SK-N-SH treated with all-trans-retinoic acid at 6 μM for 48 hours (cell line): ENCODE results near the gene AADACL3.

Source experiments
- ARNTL ChIP-seq: fragments of 450-650 bp; formaldehyde crosslinking; IDR thresholded peaks from 2 replicates; pipeline ENCODE4 v1.5.0; 2020; ENCODE audit warnings: low read depth, mild to moderate bottlenecking, moderate library complexity, borderline replicate concordance
- CSRNP3 ChIP-seq: fragments of 250-450 bp; sonication (Bioruptor Pico); IDR thresholded peaks from 2 replicates; pipeline ENCODE4 v1.5.1; 2021; ENCODE audit warnings: mild to moderate bottlenecking, moderate library complexity
- GLIS3 ChIP-seq: fragments of 250-450 bp; sonication (Bioruptor Pico); IDR thresholded peaks from 2 replicates; pipeline ENCODE4 v1.5.0; 2020; ENCODE audit warnings: mild to moderate bottlenecking, moderate library complexity
- ISL1 ChIP-seq: fragments of 250-450 bp; sonication (Bioruptor Pico); IDR thresholded peaks from 2 replicates; pipeline ENCODE4 v2.1.2; 2022; ENCODE audit warnings: mild to moderate bottlenecking, moderate library complexity
- OSR1 ChIP-seq: fragments of 250-450 bp; sonication (Bioruptor Pico); IDR thresholded peaks from 2 replicates; pipeline ENCODE4 v1.8.0; 2022; ENCODE audit warnings: moderate library complexity, mild to moderate bottlenecking, inconsistent platforms
- RARB ChIP-seq: fragments of 250-450 bp; sonication (Bioruptor Pico); IDR thresholded peaks from 2 replicates; pipeline ENCODE4 v1.8.0; 2021; ENCODE audit warnings: mild to moderate bottlenecking, moderate library complexity
- SNAI2 ChIP-seq: fragments of 250-450 bp; sonication (Bioruptor Pico); IDR thresholded peaks from 2 replicates; pipeline ENCODE4 v1.5.0; 2020; ENCODE audit warnings: mild to moderate bottlenecking, moderate library complexity
- TCF4 ChIP-seq: fragments of 250-450 bp; sonication (Bioruptor Pico); IDR thresholded peaks from 2 replicates; pipeline ENCODE4 v1.8.0; 2021; ENCODE audit warnings: mild to moderate bottlenecking, moderate library complexity, borderline replicate concordance
- ZFP3 ChIP-seq: fragments of 250-450 bp; sonication (Bioruptor Pico); IDR thresholded peaks from 2 replicates; pipeline ENCODE4 v1.5.0; 2020; ENCODE audit warnings: mild to moderate bottlenecking, moderate library complexity
- ZFP30 ChIP-seq: fragments of 450-650 bp; formaldehyde crosslinking; IDR thresholded peaks from 2 replicates; pipeline ENCODE4 v1.5.0; 2022; ENCODE audit warnings: mild to moderate bottlenecking, moderate library complexity
- ZNF70 ChIP-seq: fragments of 450-650 bp; formaldehyde crosslinking; IDR thresholded peaks from 2 replicates; pipeline ENCODE4 v1.5.0; 2020; ENCODE audit warnings: mild to moderate bottlenecking, moderate library complexity
- ZNF8 ChIP-seq: fragments of 450-650 bp; formaldehyde crosslinking; IDR thresholded peaks from 2 replicates; pipeline ENCODE4 v1.5.0; 2020; ENCODE audit warnings: mild to moderate bottlenecking, moderate library complexity
- TF ChIP-seq, protein P1 (sequence below): fragments of 250-450 bp; sonication (Bioruptor Pico); IDR thresholded peaks from 2 replicates; pipeline ENCODE4 v1.5.1; 2020; ENCODE audit warnings: low read depth, mild to moderate bottlenecking, moderate library complexity
- TF ChIP-seq, protein P2 (sequence below): fragments of 250-450 bp; sonication (Bioruptor Pico); IDR thresholded peaks from 2 replicates; pipeline ENCODE4 v1.5.0; 2020; ENCODE audit warnings: mild to moderate bottlenecking, moderate library complexity

- no peak for TF ChIP-seq ZNF70 (CRISPR knock-in tag)
- TF ChIP-seq TCF4 = no peak
- no peak for TF ChIP-seq ZFP3 (CRISPR knock-in tag)
- TF ChIP-seq, protein P1, sequence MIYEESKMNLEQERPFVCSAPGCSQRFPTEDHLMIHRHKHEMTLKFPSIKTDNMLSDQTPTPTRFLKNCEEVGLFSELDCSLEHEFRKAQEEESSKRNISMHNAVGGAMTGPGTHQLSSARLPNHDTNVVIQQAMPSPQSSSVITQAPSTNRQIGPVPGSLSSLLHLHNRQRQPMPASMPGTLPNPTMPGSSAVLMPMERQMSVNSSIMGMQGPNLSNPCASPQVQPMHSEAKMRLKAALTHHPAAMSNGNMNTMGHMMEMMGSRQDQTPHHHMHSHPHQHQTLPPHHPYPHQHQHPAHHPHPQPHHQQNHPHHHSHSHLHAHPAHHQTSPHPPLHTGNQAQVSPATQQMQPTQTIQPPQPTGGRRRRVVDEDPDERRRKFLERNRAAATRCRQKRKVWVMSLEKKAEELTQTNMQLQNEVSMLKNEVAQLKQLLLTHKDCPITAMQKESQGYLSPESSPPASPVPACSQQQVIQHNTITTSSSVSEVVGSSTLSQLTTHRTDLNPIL (CRISPR knock-in tag) = no peak
- no peak for TF ChIP-seq ARNTL (CRISPR knock-in tag)
- TF ChIP-seq ZNF8 (CRISPR knock-in tag) = no peak
- TF ChIP-seq RARB = no peak
- TF ChIP-seq OSR1 (CRISPR knock-in tag) = no peak
- TF ChIP-seq CSRNP3 (CRISPR knock-in tag) = no peak
- TF ChIP-seq ZFP30 (CRISPR knock-in tag) = no peak
- TF ChIP-seq, protein P2, sequence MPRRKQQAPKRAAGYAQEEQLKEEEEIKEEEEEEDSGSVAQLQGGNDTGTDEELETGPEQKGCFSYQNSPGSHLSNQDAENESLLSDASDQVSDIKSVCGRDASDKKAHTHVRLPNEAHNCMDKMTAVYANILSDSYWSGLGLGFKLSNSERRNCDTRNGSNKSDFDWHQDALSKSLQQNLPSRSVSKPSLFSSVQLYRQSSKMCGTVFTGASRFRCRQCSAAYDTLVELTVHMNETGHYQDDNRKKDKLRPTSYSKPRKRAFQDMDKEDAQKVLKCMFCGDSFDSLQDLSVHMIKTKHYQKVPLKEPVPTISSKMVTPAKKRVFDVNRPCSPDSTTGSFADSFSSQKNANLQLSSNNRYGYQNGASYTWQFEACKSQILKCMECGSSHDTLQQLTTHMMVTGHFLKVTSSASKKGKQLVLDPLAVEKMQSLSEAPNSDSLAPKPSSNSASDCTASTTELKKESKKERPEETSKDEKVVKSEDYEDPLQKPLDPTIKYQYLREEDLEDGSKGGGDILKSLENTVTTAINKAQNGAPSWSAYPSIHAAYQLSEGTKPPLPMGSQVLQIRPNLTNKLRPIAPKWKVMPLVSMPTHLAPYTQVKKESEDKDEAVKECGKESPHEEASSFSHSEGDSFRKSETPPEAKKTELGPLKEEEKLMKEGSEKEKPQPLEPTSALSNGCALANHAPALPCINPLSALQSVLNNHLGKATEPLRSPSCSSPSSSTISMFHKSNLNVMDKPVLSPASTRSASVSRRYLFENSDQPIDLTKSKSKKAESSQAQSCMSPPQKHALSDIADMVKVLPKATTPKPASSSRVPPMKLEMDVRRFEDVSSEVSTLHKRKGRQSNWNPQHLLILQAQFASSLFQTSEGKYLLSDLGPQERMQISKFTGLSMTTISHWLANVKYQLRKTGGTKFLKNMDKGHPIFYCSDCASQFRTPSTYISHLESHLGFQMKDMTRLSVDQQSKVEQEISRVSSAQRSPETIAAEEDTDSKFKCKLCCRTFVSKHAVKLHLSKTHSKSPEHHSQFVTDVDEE = no peak
- no peak for TF ChIP-seq GLIS3 (CRISPR knock-in tag)
- no peak for TF ChIP-seq SNAI2
- no peak for TF ChIP-seq ISL1 (CRISPR knock-in tag)
Observed at GRCh38 chr1:12697397-12697796, 18.5 kb upstream of the AADACL3 start.
